SH-SY5Y (cell line): ENCODE data around the gene CIDEA.

Source experiments
- GATA2 ChIP-seq: IDR thresholded peaks from 2 replicates; pipeline ENCODE4 v1.6.1; 2011; ENCODE audit warnings: mild to moderate bottlenecking, low read depth, low read length
- GATA3 ChIP-seq: IDR thresholded peaks from 2 replicates; pipeline ENCODE4 v1.6.1; 2011; ENCODE audit warnings: low read depth, mild to moderate bottlenecking, low read length, moderate library complexity

DNA sequence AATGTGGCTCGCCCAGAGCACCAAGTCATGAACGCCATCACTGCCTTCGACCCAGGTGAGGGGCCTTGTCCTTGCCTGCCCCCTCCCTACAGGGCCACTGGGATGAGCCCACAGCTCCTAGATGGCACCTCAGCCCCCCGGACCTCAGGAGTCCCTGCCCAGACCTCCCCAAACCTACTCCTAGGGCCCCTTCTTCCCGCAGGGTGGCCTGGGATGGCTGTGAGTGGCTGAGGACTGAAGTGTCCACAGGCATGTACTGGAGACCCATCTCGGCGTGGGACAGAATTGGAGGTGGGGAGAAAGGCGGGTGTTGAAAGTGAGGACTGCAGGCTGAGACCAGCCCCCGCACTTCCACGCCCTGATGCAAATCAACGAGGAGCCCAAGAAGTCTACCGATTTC lies 51.0 kb downstream of the CIDEA start:
- TF ChIP-seq GATA3, result no peak
- no peak for TF ChIP-seq GATA2
